Measurements from ENCODE around the gene SYT6.

The SYT6 gene

GRCh38 chr1:114167226-114167625 lies 13.6 kb upstream of the SYT6 start:
- TF ChIP-seq POLR2A (IDR thresholded peaks at IDR 0.05; ENCODE audit: low read length) = no peak
- TF ChIP-seq GATA1 (IDR thresholded peaks at IDR 0.05; ENCODE audit: low read depth, low read length) = no peak
- DNase-seq = no peak

DNA sequence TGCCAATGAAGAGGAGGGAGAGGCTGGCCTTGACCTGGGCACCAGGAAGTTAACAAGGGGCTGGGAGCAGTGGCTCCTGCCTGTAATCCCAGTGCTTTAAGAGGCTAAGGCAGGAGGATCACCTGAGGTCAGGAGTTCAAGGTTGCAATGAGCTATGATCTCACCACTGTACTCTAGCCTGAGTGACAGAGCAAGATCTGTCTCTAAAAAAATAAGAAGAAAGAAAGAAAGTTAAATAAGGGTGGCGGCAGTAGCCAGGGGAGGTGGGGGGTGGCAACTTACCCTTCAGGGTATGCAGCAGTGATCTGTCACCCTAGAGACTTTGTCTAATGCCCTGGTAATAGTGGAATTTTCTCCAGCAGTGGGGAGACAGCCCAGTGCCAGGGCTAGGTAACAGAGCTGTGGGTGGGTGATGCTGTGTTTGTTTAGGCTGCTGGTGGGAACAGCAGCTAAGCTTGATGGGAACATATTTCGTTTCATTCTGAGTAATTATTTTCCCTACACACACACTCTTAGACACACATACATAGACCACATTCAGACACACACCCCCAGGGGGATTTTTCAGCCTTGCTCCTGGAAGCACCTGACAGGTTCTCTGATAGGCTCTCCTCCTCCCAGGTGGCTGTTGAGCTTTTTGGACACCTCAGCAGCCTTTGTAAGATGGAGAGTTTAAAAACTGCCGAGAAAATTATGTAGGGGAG lies 11.3 kb upstream of the SYT6 start:
- no peak for TF ChIP-seq POLR2A (IDR thresholded peaks at IDR 0.05; ENCODE audit: low read length)
- TF ChIP-seq GATA1 (IDR thresholded peaks at IDR 0.05; ENCODE audit: low read depth, low read length) = no peak
- no peak for DNase-seq

DNA sequence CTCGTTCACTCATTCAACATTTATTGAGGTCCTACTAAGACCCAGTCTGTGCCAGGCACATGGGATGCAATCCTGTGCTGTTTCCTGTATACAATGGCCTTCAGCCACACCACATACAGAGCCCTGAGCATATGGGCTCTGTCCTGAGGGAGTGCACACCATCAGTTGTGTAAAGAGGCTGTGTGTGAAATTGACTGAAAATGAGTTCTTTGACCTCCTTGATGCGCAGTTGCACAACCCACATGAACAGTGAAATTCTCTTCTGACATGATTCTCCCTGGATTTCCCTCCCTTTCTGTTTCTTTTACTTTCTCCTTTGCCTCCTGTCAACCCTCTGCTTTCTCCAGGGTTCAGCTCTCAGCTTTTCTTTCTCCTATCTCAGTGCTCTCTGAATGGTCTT lies 6.3 kb upstream of the SYT6 start:
- no peak for TF ChIP-seq POLR2A (IDR thresholded peaks at IDR 0.05; ENCODE audit: low read length)
- no peak for TF ChIP-seq GATA1 (IDR thresholded peaks at IDR 0.05; ENCODE audit: low read depth, low read length)
- no peak for DNase-seq

- no peak for DNase-seq
- TF ChIP-seq POLR2A (IDR thresholded peaks at IDR 0.05; ENCODE audit: low read length) = no peak
- TF ChIP-seq GATA1 (IDR thresholded peaks at IDR 0.05; ENCODE audit: low read depth, low read length) = no peak
Measured at GRCh38 chr1:114157275-114157660, 3.6 kb upstream of the SYT6 start.

DNA sequence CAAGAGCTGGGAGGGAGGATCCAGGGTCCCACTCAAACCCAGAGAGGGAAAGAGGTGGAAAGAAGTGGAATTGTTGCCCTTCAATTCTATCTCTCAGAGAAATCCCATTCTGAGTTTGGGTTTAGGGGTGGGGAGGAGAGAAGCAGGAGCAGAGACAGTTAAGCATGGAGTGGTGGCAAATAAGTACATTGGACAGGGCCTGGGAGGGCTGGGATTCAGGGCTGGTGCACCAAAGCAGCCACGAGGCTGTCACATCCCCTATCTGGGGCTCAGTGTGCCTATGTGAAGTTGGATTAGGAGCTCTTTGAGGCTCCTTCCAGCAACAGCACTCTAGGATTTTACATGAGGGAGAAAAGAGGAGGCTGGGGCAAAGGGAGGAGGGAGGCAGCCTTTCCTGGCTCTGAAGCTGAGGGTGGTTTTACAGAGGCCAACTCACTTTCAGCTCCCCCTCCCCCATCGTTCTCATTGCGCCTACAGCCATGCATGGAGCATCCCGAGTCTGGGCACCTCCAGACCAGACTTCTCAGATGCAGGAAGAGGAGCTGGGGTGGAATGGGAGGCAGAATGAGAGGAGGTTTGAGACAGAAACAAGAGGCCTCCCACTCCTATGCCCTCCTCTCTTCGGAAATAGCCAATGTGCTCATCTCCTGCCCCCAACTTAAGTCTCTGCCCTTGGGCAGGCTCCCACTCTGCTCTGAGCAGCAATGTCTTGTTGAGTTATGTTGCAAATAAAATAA lies 3.0 kb upstream of the SYT6 start:
- DNase-seq = no peak
- no peak for TF ChIP-seq POLR2A (IDR thresholded peaks at IDR 0.05; ENCODE audit: low read length)
- no peak for TF ChIP-seq GATA1 (IDR thresholded peaks at IDR 0.05; ENCODE audit: low read depth, low read length)

GRCh38 chr1:114155706-114156105 lies 2.0 kb upstream of the SYT6 start:
- no peak for DNase-seq
- TF ChIP-seq GATA1 (IDR thresholded peaks at IDR 0.05; ENCODE audit: low read depth, low read length) (no peak), POLR2A (IDR thresholded peaks at IDR 0.05; ENCODE audit: low read length) (no peak)

GRCh38 chr1:114154963-114155322 lies 1.3 kb upstream of the SYT6 start:
- TF ChIP-seq GATA1 (IDR thresholded peaks at IDR 0.05; ENCODE audit: low read depth, low read length) = no peak
- TF ChIP-seq POLR2A (IDR thresholded peaks at IDR 0.05; ENCODE audit: low read length) = no peak

DNA sequence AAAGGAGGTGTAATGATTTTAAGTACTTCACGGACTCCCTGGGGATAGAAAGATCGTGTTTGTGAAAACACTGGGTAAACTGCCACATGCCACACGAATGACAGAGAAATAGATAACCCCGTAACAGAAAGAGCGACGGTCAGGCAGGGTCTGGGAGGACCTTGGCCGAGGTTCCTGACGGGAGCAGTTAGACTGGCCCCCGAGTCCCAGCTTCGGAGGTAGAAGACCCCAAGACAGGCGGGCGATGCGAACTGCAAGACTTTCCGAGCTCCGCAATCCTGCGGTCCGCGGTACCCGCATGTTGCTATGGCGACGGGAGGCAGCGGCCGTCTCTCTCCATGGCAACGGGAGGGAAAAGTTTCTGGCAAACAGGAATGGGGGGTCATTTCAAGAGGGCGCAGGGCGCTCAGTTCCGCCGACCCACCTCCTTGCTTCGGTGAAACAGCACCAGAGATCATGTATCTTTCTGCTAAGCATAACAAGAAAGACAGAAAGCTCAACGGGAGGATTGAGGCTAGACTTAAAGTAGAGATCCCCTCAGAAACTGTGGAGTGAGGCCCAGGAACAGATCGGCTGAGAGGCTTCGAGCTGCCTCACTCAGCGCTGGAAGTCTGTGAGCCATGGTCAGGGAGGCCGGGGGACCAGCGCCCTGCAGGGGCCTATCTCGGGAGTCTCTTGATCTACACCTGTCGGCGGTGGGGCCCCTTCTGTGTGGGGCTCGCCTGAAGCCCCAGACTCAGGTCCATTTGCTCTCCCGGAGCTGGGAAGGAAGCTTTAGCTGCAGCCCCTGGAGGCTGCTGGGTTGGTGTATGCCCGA lies 685 bp upstream of the SYT6 start:
- DNase-seq = no peak
- TF ChIP-seq POLR2A (IDR thresholded peaks at IDR 0.05; ENCODE audit: low read length) = no peak
- no peak for TF ChIP-seq GATA1 (IDR thresholded peaks at IDR 0.05; ENCODE audit: low read depth, low read length)

More at GRCh38 chr1:114154963-114155322, 1.3 kb upstream of the SYT6 start:
- peak in 1 of 2 experiments; percentile 6 for DNase-seq

DNA sequence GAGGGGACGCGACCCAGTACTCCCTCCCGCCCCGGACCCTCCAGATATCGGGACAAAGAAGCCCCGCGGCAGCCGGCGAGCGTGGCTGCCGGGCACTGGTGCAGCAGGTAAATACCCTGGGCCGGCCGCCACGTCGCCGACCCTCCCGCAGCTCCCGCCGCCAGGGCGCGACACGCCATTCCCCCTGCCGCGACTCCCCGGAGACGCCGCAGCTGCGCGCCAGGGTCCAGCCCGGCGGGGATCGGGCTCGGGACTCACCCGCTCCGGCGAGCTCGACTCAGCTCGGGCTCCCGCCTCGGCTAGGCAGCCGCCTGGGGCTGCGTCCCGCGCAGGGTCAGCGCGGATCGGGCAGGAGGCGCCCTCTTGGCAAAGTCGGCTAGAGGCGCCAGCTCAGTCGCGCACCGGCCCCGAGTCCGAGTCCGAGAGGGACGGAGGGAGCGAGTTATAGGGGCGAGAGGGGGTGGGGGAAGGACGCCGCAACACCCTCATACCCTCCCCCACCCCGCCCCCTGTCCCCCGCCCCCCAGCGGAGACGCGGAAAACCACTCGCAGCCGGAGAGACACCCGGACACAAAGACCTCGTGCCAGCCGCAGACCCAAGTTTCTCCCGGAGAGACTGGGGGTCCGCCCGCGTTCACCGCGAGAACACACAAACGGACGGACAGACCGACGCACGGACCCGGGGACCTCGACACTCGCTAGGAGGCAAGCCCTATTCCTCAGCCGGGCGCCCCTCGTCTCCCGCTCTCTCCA lies 985 bp downstream of the SYT6 start:
- DNase-seq = no peak
- no peak for TF ChIP-seq GATA1 (IDR thresholded peaks at IDR 0.05; ENCODE audit: low read depth, low read length)
- TF ChIP-seq POLR2A (IDR thresholded peaks at IDR 0.05; ENCODE audit: low read length) = no peak

- no peak for DNase-seq
- no peak for TF ChIP-seq GATA1 (IDR thresholded peaks at IDR 0.05; ENCODE audit: low read depth, low read length)
- no peak for TF ChIP-seq POLR2A (IDR thresholded peaks at IDR 0.05; ENCODE audit: low read length)
Measured at GRCh38 chr1:114152089-114152507, 1.6 kb downstream of the SYT6 start.

DNA sequence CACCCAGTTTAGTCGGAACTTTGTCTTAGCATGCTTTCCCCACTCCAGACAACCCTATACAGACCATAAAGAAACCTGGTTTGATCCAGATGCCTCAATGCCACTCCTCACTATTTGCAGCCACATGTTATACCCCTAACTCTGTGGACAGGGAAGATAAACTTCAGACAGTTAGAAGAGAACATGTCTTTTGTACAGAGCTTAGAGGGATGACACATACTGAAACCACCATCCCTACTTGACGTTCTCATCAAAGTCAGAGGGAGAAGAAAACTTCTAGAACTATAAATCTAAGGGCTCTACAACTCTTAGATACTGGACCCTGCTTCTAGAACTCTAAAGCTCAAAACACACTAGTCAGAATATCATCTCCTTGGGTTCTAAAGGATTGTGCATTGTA lies 3.7 kb downstream of the SYT6 start:
- DNase-seq = no peak
- TF ChIP-seq GATA1 (IDR thresholded peaks at IDR 0.05; ENCODE audit: low read depth, low read length) (no peak), POLR2A (IDR thresholded peaks at IDR 0.05; ENCODE audit: low read length) (no peak)

- no peak for DNase-seq
- TF ChIP-seq POLR2A (IDR thresholded peaks at IDR 0.05; ENCODE audit: low read length) (no peak), GATA1 (IDR thresholded peaks at IDR 0.05; ENCODE audit: low read depth, low read length) (no peak)
Measured at GRCh38 chr1:114149211-114149610, 4.5 kb downstream of the SYT6 start.

DNA sequence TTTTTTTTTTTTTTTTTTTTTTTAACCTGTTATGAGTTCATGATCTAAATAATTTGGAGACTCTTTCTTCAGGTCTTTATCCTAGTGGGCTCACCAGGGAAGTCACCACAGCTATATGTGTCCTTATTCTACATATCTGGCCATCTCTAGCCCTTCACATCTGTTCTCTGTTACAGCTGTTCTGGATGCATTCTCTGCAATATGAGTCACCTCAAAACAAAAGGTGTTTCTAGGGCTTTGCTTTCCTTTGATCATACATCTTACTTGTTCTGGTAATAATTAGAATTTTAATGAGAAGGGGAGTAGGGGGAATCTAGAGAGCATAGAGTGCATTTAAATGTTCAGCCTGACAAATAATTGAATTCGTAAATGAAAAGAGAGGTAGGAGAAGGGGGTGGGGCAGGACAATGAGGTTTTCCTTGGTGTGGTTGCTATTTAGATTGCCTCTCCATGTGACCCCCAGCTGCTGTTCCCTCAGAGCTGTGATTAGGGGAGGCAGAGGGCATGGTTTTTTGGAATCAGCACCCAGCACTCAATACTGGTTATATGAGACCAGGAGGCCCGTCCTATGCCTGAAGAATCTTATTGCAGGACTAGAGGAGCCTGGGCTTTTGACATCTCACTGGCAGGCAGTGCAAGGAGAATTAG lies 8.0 kb downstream of the SYT6 start:
- TF ChIP-seq POLR2A (IDR thresholded peaks at IDR 0.05; ENCODE audit: low read length) (no peak), GATA1 (IDR thresholded peaks at IDR 0.05; ENCODE audit: low read depth, low read length) (no peak)
- no peak for DNase-seq

Measured in erythroblast (primary cell).